Measurements from ENCODE around the gene NPLOC4. TPM values are rescaled to one million over a fixed set of nuclear protein-coding genes. Genes with fewer than 3 reads are reported as not detected.

Gene NPLOC4
- total and polyA plus RNA-seq, 2 of the 13 experiments (the other 11 are each of a cell fraction or from before 2014, with no cell fraction given): 57.0 to 97.0 TPM

DNA sequence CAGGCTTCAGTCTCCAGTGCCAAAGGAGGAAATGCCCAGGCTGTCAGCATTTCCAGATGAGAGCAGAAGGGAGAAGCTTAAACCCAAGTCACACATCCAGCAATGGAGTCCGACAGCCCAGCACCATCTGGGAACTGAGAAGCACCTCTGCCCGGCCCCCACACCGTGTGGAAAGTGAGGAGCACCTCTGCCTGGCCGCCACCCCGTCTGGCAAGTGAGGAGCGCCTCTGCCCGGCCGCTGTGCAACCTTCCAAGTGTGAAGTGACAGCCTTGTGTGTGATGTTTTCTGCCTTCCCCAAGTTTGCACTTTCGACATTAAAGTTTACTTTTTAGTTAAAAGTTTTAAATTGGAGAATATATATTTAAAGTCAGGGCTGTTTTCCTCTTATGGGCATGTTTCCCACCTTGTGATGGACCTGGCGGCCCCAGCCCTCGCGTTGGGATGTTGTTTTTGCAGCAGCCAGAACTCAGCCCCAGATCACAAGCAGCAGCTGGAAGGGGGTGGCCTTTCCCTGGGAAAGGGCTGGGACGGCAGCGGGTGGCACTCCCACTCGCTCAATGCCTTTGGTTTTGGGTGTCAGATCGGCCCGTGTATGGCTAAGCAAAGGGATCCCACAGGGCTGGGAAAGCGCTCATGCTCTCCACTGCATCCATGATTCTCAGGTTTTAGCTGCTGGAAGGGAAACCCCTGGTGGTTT, 36.8 kb upstream of the NPLOC4 start:
- H3K79me2 ChIP-seq (ENCODE audit: insufficient read depth, low read length): peaks cover under 1% of the 10 kb centered on the region
- H3K9ac ChIP-seq (ENCODE audit: insufficient read depth, low read depth, low read length): no peak overlapping the region
- TSS peak; percentile 29 for BruUV-seq (replicated peaks)
- ChIA-PET CTCF (ENCODE audit: low intra/inter-chr PET ratio, low total read pairs) (no interaction called here), POLR2A (interaction anchor here (2.1 to 3.9 kb wide), 3 partner anchors 10 to 29 kb away, joined by 8 to 26 read pairs (median 13); partner anchors contain the start of genes ARL16, HGS and MRPL12)
- H4K20me1 ChIP-seq (ENCODE audit: insufficient read depth, low read length): no peaks in the 10 kb centered on the region
- H2AFZ ChIP-seq (ENCODE audit: low read length): no peak overlapping the region
- H3K36me3 ChIP-seq (replicated peaks in 1 of 2; ENCODE audit: control insufficient read depth in 1 of 2, insufficient read depth in 2 of 2, low read length in 2 of 2): peaks cover 32 to 49% of the 10 kb centered on the region in 2 experiments
- H3K4me1 ChIP-seq (ENCODE audit: insufficient read depth, low read length): 0 out of 2 replicates have a peak, but pooled peaks cover 7% of the 10 kb centered on the region
- no peak overlapping the region for H3K4me3 ChIP-seq (replicated peaks in 1 of 3; ENCODE audit: insufficient read depth in 1 of 3, low read depth in 2 of 3, low read length in 3 of 3)
- no peak overlapping the region for H3K27ac ChIP-seq (ENCODE audit: extremely low read length, insufficient read depth, low read length)
- no peak for DNase-seq (ENCODE audit: low spot score)
- TF ChIP-seq, protein P1, sequence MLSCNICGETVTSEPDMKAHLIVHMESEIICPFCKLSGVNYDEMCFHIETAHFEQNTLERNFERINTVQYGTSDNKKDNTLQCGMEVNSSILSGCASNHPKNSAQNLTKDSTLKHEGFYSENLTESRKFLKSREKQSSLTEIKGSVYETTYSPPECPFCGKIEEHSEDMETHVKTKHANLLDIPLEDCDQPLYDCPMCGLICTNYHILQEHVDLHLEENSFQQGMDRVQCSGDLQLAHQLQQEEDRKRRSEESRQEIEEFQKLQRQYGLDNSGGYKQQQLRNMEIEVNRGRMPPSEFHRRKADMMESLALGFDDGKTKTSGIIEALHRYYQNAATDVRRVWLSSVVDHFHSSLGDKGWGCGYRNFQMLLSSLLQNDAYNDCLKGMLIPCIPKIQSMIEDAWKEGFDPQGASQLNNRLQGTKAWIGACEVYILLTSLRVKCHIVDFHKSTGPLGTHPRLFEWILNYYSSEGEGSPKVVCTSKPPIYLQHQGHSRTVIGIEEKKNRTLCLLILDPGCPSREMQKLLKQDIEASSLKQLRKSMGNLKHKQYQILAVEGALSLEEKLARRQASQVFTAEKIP (CRISPR knock-in tag; IDR thresholded peaks at IDR 0.05; ENCODE audit: borderline replicate concordance): no peak
- TF ChIP-seq RBFOX2 (IDR thresholded peaks at IDR 0.05; ENCODE audit: low read depth, low read length): peak; percentile 38; the same call in 1 of the 2 replicates
- TF ChIP-seq AGO2 (optimal IDR thresholded peaks at IDR 0.05; ENCODE audit: low read depth, low read length): peak; percentile 78
- WGBS (ENCODE audit: low lambda C conversion rate): 96% methylated on average over 16 of the region's 18 CpGs
- FAIRE-seq: no peak
- H3K9me3 ChIP-seq (ENCODE audit: low read length): no peaks in the 10 kb centered on the region
- intact Hi-C loops (cut with micrococcal nuclease; ENCODE audit: unreplicated experiment) (no loop called here), in situ Hi-C loops (cut with HindIII; ENCODE audit: extremely low pct_ligation_motif_present, low pct_unique_long_range_greater_than_20kb) (no loop called here)
- ATAC-seq: no peak
- H3K4me2 ChIP-seq (ENCODE audit: low read depth, low read length): no peak overlapping the region
- no peaks in the 10 kb centered on the region for H3K27me3 ChIP-seq (ENCODE audit: control insufficient read depth in 1 of 2, insufficient read depth in 2 of 2, low read length in 2 of 2)

DNA sequence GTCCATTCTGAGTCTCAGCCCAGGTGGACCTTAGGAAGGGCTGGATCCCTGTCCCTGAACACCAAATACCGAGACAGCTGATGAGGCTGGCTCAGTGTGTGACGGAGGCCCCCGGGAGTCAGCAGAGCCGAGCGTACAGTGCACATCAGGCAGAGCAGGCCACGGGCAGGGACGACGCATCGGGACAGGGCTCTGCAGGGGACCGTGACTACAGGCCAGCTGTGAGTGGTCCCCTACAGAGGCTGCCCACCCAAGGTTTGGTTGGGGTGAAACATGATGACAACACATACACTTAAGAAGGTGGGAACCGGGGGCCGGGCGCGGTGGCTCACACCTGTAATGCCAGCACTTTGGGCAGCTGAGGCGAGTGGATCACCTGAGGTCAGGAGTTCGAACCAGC, 36.0 kb upstream of the NPLOC4 start:
- CTCF ChIA-PET (ENCODE audit: low intra/inter-chr PET ratio, low total read pairs): no interaction called here
- DNase-seq (ENCODE audit: low spot score) (no peak), ATAC-seq (no peak; the same call in 2 of the 3 replicates), FAIRE-seq (no peak)
- Histone ChIP-seq H3K79me2 (ENCODE audit: insufficient read depth, low read length) (peaks cover 8% of the 10 kb centered on the region), H3K9me3 (ENCODE audit: low read length) (no peaks in the 10 kb centered on the region), H3K4me2 (ENCODE audit: low read depth, low read length) (no peak overlapping the region), H3K27ac (ENCODE audit: extremely low read length, insufficient read depth, low read length) (no peak overlapping the region), H3K36me3 (replicated peaks in 1 of 2; ENCODE audit: control insufficient read depth in 1 of 2, insufficient read depth in 2 of 2, low read length in 2 of 2) (peaks cover 33 to 55% of the 10 kb centered on the region in 2 experiments), H3K27me3 (ENCODE audit: control insufficient read depth in 1 of 2, insufficient read depth in 2 of 2, low read length in 2 of 2) (no peaks in the 10 kb centered on the region), H4K20me1 (ENCODE audit: insufficient read depth, low read length) (no peaks in the 10 kb centered on the region), H3K4me3 (replicated peaks in 1 of 3; ENCODE audit: insufficient read depth in 1 of 3, low read depth in 2 of 3, low read length in 3 of 3) (no peak overlapping the region), H3K4me1 (ENCODE audit: insufficient read depth, low read length) (peaks cover 14% of the 10 kb centered on the region), H3K9ac (ENCODE audit: insufficient read depth, low read depth, low read length) (no peak overlapping the region), H2AFZ (ENCODE audit: low read length) (no peak overlapping the region)
- BruUV-seq (replicated peaks): no TSS peak
- in situ Hi-C loops (cut with HindIII; ENCODE audit: extremely low pct_ligation_motif_present, low pct_unique_long_range_greater_than_20kb) (no loop called here), intact Hi-C loops (cut with micrococcal nuclease; ENCODE audit: unreplicated experiment) (no loop called here)
- POLR2A ChIA-PET: interaction anchor here (2.1 to 3.9 kb wide), 2 partner anchors 10 to 30 kb away, joined by 8 to 26 read pairs; partner anchors contain the start of genes ARL16, HGS and MRPL12
- 98% methylated on average over 16 of the region's 16 CpGs for WGBS (ENCODE audit: low lambda C conversion rate)
- TF ChIP-seq HOXA9 (CRISPR knock-in tag; IDR thresholded peaks at IDR 0.05; ENCODE audit: borderline replicate concordance) (no peak), ZNF343 (CRISPR knock-in tag; IDR thresholded peaks at IDR 0.05) (no peak), ATAD3A (CRISPR knock-in tag; IDR thresholded peaks at IDR 0.05) (no peak), ZNF331 (CRISPR knock-in tag; IDR thresholded peaks at IDR 0.05) (no peak), REPIN1 (CRISPR knock-in tag; IDR thresholded peaks at IDR 0.05; ENCODE audit: borderline replicate concordance, low read depth) (no peak), ZNF512B (CRISPR knock-in tag; IDR thresholded peaks at IDR 0.05; ENCODE audit: borderline replicate concordance) (no peak), DR1 (CRISPR knock-in tag; IDR thresholded peaks at IDR 0.05) (no peak), MIXL1 (CRISPR knock-in tag; IDR thresholded peaks at IDR 0.05) (no peak)
- TF ChIP-seq, protein P2, sequence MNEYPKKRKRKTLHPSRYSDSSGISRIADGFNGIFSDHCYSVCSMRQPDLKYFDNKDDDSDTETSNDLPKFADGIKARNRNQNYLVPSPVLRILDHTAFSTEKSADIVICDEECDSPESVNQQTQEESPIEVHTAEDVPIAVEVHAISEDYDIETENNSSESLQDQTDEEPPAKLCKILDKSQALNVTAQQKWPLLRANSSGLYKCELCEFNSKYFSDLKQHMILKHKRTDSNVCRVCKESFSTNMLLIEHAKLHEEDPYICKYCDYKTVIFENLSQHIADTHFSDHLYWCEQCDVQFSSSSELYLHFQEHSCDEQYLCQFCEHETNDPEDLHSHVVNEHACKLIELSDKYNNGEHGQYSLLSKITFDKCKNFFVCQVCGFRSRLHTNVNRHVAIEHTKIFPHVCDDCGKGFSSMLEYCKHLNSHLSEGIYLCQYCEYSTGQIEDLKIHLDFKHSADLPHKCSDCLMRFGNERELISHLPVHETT (CRISPR knock-in tag; conservative IDR thresholded peaks at IDR 0.05): no peak

Measured in HepG2 (cell line).